ENCODE measurements around the gene RNF11.

Gene RNF11

DNA sequence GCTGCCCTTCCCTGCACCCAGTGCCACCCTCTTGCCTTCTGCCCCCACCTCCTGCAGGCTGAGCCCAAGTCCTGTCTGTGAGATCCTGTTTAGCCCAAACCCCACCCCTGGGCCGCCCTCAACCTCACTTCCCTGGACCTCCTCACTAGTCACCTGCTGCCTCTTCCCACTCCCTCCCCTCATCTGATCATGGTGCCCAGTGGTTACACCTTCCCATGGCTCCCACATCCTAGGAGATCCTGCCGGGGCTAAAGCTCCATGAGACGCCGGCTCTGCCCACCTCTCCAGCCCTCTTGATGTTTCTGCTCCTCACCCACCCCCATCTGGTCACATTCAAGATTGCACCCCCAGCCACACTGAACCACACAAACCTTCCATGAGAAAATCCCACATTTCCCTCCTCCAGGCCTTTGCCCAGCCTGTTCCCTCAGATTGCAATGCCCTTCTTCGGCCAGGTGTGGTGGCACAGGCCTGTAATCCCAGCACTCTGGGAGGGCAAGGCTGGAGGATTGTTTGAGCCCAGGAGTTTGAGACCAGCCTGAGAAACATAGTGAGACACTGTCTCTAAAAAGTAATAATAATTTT is 77.3 kb downstream of the RNF11 start:
- Histone ChIP-seq H2AFZ (ENCODE audit: low read depth, low read length, severe bottlenecking) (no peak overlapping the region), H4K20me1 (ENCODE audit: low read depth, low read length) (no peaks in the 10 kb centered on the region), H3K4me2 (ENCODE audit: low read depth, low read length, poor library complexity, severe bottlenecking) (no peak overlapping the region), H3K9me3 (ENCODE audit: insufficient read depth, low read length) (no peaks in the 10 kb centered on the region), H3F3A (ENCODE audit: insufficient read depth) (no peaks in the 10 kb centered on the region), H3K79me2 (ENCODE audit: insufficient read depth, low read length) (no peaks in the 10 kb centered on the region), H3K27ac (ENCODE audit: low read depth, low read length) (no peak overlapping the region), H3K9ac (ENCODE audit: low read length) (no peak overlapping the region), H3K27me3 (ENCODE audit: low read length) (no peaks in the 10 kb centered on the region), H3K36me3 (ENCODE audit: low read length) (no peaks in the 10 kb centered on the region), H3K4me3 (ENCODE audit: insufficient read depth, low read length, poor library complexity, severe bottlenecking) (no peak overlapping the region), H3K9me2 (replicated peaks; ENCODE audit: insufficient read depth, low read length) (no peaks in the 10 kb centered on the region)
- no peak for TF ChIP-seq EZH2phosphoT487 (conservative IDR thresholded peaks at IDR 0.05; ENCODE audit: low read length)
- TF ChIP-seq, protein P1, sequence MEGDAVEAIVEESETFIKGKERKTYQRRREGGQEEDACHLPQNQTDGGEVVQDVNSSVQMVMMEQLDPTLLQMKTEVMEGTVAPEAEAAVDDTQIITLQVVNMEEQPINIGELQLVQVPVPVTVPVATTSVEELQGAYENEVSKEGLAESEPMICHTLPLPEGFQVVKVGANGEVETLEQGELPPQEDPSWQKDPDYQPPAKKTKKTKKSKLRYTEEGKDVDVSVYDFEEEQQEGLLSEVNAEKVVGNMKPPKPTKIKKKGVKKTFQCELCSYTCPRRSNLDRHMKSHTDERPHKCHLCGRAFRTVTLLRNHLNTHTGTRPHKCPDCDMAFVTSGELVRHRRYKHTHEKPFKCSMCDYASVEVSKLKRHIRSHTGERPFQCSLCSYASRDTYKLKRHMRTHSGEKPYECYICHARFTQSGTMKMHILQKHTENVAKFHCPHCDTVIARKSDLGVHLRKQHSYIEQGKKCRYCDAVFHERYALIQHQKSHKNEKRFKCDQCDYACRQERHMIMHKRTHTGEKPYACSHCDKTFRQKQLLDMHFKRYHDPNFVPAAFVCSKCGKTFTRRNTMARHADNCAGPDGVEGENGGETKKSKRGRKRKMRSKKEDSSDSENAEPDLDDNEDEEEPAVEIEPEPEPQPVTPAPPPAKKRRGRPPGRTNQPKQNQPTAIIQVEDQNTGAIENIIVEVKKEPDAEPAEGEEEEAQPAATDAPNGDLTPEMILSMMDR (IDR thresholded peaks at IDR 0.05; ENCODE audit: insufficient read depth, low read length, poor library complexity, severe bottlenecking) = no peak

DNA sequence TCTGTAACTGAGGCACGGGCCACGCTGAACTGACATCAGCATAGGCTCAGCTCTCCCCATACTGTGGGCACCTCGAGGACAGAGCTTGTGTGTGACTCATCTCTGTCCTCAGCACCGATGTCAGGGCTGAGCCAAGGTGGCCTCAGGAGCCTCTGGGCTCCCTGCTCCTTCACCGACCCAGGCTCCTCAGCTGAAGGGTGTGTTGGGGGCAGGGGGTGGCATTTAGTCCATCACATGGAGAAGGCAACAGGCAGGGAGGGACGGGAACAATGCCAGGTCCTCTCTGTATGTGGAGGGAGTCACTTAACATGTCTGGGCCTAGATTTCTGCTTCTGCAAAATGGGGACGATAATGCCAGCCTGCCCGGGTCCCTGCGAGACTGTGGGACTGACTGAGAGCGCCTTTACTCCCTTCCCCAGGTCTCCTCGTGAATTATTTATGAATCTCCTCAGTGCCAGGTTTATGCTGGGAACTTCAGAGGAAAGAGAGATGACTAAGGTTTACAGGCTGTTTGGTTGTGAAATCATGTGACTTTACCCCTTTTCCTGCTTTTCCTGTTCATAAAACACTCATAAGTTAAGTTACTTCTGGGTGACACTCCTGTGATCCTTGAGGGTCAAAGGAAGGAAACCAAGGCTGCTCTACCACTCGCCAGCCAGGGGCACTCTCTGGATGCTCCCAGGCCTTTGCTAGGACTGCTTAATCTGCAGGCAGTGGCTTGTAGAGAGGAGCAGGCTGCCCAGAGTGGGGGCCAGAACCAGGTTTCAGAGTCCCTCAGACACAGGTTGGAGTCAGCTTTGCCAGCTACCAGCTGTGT is 78.1 kb downstream of the RNF11 start:
- no peak overlapping the region for H3K9ac ChIP-seq (ENCODE audit: low read length)
- no peaks in the 10 kb centered on the region for H4K20me1 ChIP-seq (ENCODE audit: low read depth, low read length)
- no peak for TF ChIP-seq EZH2phosphoT487 (conservative IDR thresholded peaks at IDR 0.05; ENCODE audit: low read length)
- TF ChIP-seq, protein P1 (IDR thresholded peaks at IDR 0.05; ENCODE audit: insufficient read depth, low read length, poor library complexity, severe bottlenecking) = no peak
- H3K9me2 ChIP-seq (replicated peaks; ENCODE audit: insufficient read depth, low read length) = no peaks in the 10 kb centered on the region
- H2AFZ ChIP-seq (ENCODE audit: low read depth, low read length, severe bottlenecking) = no peak overlapping the region
- no peak overlapping the region for H3K27ac ChIP-seq (ENCODE audit: low read depth, low read length)
- no peaks in the 10 kb centered on the region for H3K27me3 ChIP-seq (ENCODE audit: low read length)
- no peak overlapping the region for H3K4me3 ChIP-seq (ENCODE audit: insufficient read depth, low read length, poor library complexity, severe bottlenecking)
- H3K79me2 ChIP-seq (ENCODE audit: insufficient read depth, low read length) = no peaks in the 10 kb centered on the region
- no peaks in the 10 kb centered on the region for H3K9me3 ChIP-seq (ENCODE audit: insufficient read depth, low read length)
- H3K4me2 ChIP-seq (ENCODE audit: low read depth, low read length, poor library complexity, severe bottlenecking) = no peak overlapping the region
- no peaks in the 10 kb centered on the region for H3K36me3 ChIP-seq (ENCODE audit: low read length)
- no peaks in the 10 kb centered on the region for H3F3A ChIP-seq (ENCODE audit: insufficient read depth)

DNA sequence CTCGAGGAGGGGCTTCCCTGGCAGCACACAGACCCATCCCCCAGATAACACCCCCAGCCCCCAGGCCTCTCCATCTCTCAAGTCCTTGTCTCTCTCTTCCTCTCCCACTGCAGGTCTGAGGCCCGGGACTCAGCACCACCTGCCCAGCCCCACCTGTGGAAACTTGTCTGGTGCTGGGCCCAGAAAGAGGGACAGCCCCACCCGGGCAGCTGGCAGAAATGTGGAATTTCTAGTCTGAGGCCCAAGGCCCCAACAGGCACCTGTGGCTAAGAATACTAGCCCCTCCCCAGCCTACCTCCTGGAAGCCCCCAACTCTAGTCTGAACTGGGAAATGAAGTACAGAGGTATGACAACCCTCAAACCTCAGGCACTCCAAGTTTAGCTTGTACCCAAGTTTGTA is 78.9 kb downstream of the RNF11 start:
- Histone ChIP-seq H3K27ac (ENCODE audit: low read depth, low read length) (no peak overlapping the region), H3K4me2 (ENCODE audit: low read depth, low read length, poor library complexity, severe bottlenecking) (no peak overlapping the region), H2AFZ (ENCODE audit: low read depth, low read length, severe bottlenecking) (no peak overlapping the region), H3K79me2 (ENCODE audit: insufficient read depth, low read length) (no peaks in the 10 kb centered on the region), H3K9me2 (replicated peaks; ENCODE audit: insufficient read depth, low read length) (no peaks in the 10 kb centered on the region), H3F3A (ENCODE audit: insufficient read depth) (no peaks in the 10 kb centered on the region), H3K4me3 (ENCODE audit: insufficient read depth, low read length, poor library complexity, severe bottlenecking) (no peak overlapping the region), H3K9me3 (ENCODE audit: insufficient read depth, low read length) (no peaks in the 10 kb centered on the region), H3K9ac (ENCODE audit: low read length) (no peak overlapping the region), H4K20me1 (ENCODE audit: low read depth, low read length) (no peaks in the 10 kb centered on the region), H3K36me3 (ENCODE audit: low read length) (no peaks in the 10 kb centered on the region), H3K27me3 (ENCODE audit: low read length) (no peaks in the 10 kb centered on the region)
- no peak for TF ChIP-seq EZH2phosphoT487 (conservative IDR thresholded peaks at IDR 0.05; ENCODE audit: low read length)
- TF ChIP-seq, protein P1 (IDR thresholded peaks at IDR 0.05; ENCODE audit: insufficient read depth, low read length, poor library complexity, severe bottlenecking) = no peak
